WTC11 (cell line): Measurements from ENCODE around the gene ZNF26. TPM values are rescaled to one million over a fixed set of nuclear protein-coding genes. Genes with fewer than 3 reads are reported as not detected.

Experiments used
- ATAC-seq: fragments of 200-7000 bp; cut with Tn5 transposase; 2 replicates; pipeline ENCODE4 v1.10.0; 2021; ENCODE audit warnings: mild to moderate bottlenecking, moderate library complexity
- CTCF ChIA-PET: fragments of 300-600 bp; sonication (Branson Sonifier 250); formaldehyde crosslinking; loops from one replicate; lab custom pipeline; 2021; ENCODE audit warnings: antibody characterized with exemption; lab: Charles Lee
- POLR2A ChIA-PET: fragments of 350-600 bp; sonication (Branson Sonifier 250); formaldehyde crosslinking; loops from one replicate; lab custom pipeline; 2021; ENCODE audit warnings: antibody characterized with exemption; lab: Charles Lee
- DNase-seq: peaks from one replicate; pipeline ENCODE4 v3.0.0; 2021; ENCODE audit warnings: low spot score
- H3K27ac Mint-ChIP-seq: 2 replicates; pipeline ENCODE4 v1.8.0; 2021; ENCODE audit warnings: mixed read lengths
- H3K27me3 Mint-ChIP-seq: 2 replicates; pipeline ENCODE4 v1.8.0; 2021; ENCODE audit warnings: low read depth, mild to moderate bottlenecking, moderate library complexity, mixed read lengths
- H3K36me3 Mint-ChIP-seq: 2 replicates; pipeline ENCODE4 v1.8.0; 2021; ENCODE audit warnings: mixed read lengths
- H3K4me1 Mint-ChIP-seq: 2 replicates; pipeline ENCODE4 v1.8.0; 2022; ENCODE audit warnings: mixed read lengths
- H3K4me3 Mint-ChIP-seq: 2 replicates; pipeline ENCODE4 v1.8.0; 2021; ENCODE audit warnings: mild to moderate bottlenecking, moderate library complexity, mixed read lengths
- H3K9me3 Mint-ChIP-seq: 2 replicates; pipeline ENCODE4 v1.8.0; 2021; ENCODE audit warnings: mixed read lengths
- AFF4 ChIP-seq: sonication (generic); formaldehyde crosslinking; IDR thresholded peaks from 2 replicates; pipeline ENCODE4 v1.8.1; 2023; ENCODE audit warnings: mild to moderate bottlenecking, missing genetic modification reagents, borderline replicate concordance
- ARID4B ChIP-seq: sonication (generic); formaldehyde crosslinking; IDR thresholded peaks from 2 replicates; pipeline ENCODE4 v1.8.0; 2023; ENCODE audit warnings: missing genetic modification reagents, mild to moderate bottlenecking, borderline replicate concordance
- ATF1 ChIP-seq: sonication (generic); formaldehyde crosslinking; IDR thresholded peaks from 2 replicates; pipeline ENCODE4 v1.8.1; 2023; ENCODE audit warnings: mild to moderate bottlenecking, moderate library complexity, missing genetic modification reagents
- CREB1 ChIP-seq: sonication (generic); formaldehyde crosslinking; IDR thresholded peaks from 2 replicates; pipeline ENCODE4 v1.8.0; 2023; ENCODE audit warnings: mild to moderate bottlenecking, missing genetic modification reagents
- CTCF ChIP-seq: fragments of 200-600 bp; IDR thresholded peaks from 2 replicates; pipeline ENCODE4 v1.8.0; 2022; ENCODE audit warnings: antibody characterized with exemption
- FOXP1 ChIP-seq: sonication (generic); formaldehyde crosslinking; IDR thresholded peaks from 2 replicates; pipeline ENCODE4 v1.8.0; 2022; ENCODE audit warnings: missing genetic modification reagents, mild to moderate bottlenecking, moderate library complexity, borderline replicate concordance
- GRHL2 ChIP-seq: fragments of 250-450 bp; sonication (Bioruptor Pico); IDR thresholded peaks from 2 replicates; pipeline ENCODE4 v1.8.0; 2022; ENCODE audit warnings: mild to moderate bottlenecking, moderate library complexity; ENCODE audit not compliant: insufficient replicate concordance, severe bottlenecking
- HMGXB4 ChIP-seq: sonication (generic); formaldehyde crosslinking; IDR thresholded peaks from 2 replicates; pipeline ENCODE4 v1.8.1; 2023; ENCODE audit warnings: mild to moderate bottlenecking, moderate library complexity, missing genetic modification reagents
- JAZF1 ChIP-seq: fragments of 250-450 bp; sonication (Bioruptor Pico); IDR thresholded peaks from 2 replicates; pipeline ENCODE4 v1.9.0; 2021; ENCODE audit warnings: moderate library complexity, mild to moderate bottlenecking, inconsistent platforms
- SOX15 ChIP-seq: fragments of 250-450 bp; sonication (Bioruptor Pico); IDR thresholded peaks from 2 replicates; pipeline ENCODE4 v1.9.0; 2021; ENCODE audit warnings: mild to moderate bottlenecking
- TP53 ChIP-seq: sonication (generic); formaldehyde crosslinking; IDR thresholded peaks from 2 replicates; pipeline ENCODE4 v1.8.1; 2023; ENCODE audit warnings: mild to moderate bottlenecking, missing genetic modification reagents
- ZNF121 ChIP-seq: sonication (generic); formaldehyde crosslinking; IDR thresholded peaks from 2 replicates; pipeline ENCODE4 v1.8.0; 2023; ENCODE audit warnings: missing genetic modification reagents
- ZNF423 ChIP-seq: fragments of 250-450 bp; sonication (Bioruptor Pico); IDR thresholded peaks from 2 replicates; pipeline ENCODE4 v2.1.2; 2022; ENCODE audit warnings: mild to moderate bottlenecking, moderate library complexity
- total RNA-seq: library from RNA; stranded (reverse); gene quantifications from 3 replicates; pipeline ENCODE4 v1.2.3, GENCODE V29; 2021
- TF ChIP-seq, protein P1 (sequence below): fragments of 250-450 bp; sonication (Bioruptor Pico); IDR thresholded peaks from 2 replicates; pipeline ENCODE4 v2.1.2; 2022; ENCODE audit warnings: mild to moderate bottlenecking, moderate library complexity
- TF ChIP-seq, protein P2 (sequence below): sonication (generic); formaldehyde crosslinking; IDR thresholded peaks from 2 replicates; pipeline ENCODE4 v1.8.0; 2023; ENCODE audit warnings: mild to moderate bottlenecking, missing genetic modification reagents
- TF ChIP-seq, protein P3 (sequence below): sonication (generic); formaldehyde crosslinking; IDR thresholded peaks from 2 replicates; pipeline ENCODE4 v1.8.1; 2023; ENCODE audit warnings: mild to moderate bottlenecking, missing genetic modification reagents, moderate library complexity

ZNF26 gene
- total RNA-seq, 1 experiment from 2014 or later = 11.9 TPM

DNA sequence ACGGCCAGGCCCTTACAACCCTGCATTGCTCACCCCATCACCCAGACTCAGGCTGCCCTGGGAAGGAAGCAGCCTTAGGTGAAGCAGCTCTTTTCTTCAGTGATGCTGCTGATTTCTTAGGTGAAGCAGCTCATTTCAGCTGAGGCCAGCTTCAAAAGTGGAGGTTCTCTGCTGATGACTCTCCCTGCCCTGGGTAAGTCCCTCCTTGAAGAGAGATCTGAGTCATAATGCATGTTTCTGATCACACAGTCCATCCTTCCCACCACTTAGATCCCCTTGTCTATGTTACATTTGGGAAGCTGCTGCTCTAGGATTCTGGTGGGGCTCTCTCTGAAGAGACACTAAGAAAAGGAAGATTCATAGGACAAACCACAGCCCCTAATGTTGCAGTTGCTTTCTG, 77.4 kb downstream of the ZNF26 start (continued):
- no peak for TF ChIP-seq AFF4 (CRISPR knock-in tag)
- TF ChIP-seq TP53 (CRISPR knock-in tag) = no peak
- TF ChIP-seq CTCF = no peak
- TF ChIP-seq ATF1 (CRISPR knock-in tag) = no peak
- TF ChIP-seq SOX15 = no peak

DNA sequence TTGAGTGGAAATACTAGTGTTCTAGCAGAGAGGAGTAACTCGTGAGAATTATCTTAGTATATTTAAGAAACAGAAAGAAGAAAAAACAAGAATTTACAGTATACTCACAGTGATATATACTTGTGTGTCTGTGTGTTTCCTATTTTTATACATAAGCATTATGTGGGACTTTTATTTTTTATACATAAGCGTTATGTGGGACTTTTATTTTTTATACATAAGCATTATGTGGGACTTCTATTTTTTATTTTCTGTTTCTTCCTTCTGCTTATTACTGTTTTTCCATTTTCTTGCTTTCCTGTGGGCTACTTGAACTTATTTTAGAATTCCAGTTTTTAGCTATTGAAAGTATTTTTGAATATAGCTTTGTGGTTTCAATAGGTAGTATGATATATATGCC, 87.7 kb downstream of the ZNF26 start:
- no peak for DNase-seq
- Mint-ChIP-seq H3K36me3 (peaks cover 48% of the 10 kb centered on the region), H3K4me1 (no peaks in the 10 kb centered on the region), H3K27me3 (peaks cover 11% of the 10 kb centered on the region), H3K4me3 (no peak overlapping the region), H3K9me3 (peaks cover 64% of the 10 kb centered on the region), H3K27ac (no peak overlapping the region)
- no peak for TF ChIP-seq ZNF121 (CRISPR knock-in tag)
- no peak for TF ChIP-seq CREB1
- no peak for TF ChIP-seq HMGXB4 (CRISPR knock-in tag)
- TF ChIP-seq, protein P1, sequence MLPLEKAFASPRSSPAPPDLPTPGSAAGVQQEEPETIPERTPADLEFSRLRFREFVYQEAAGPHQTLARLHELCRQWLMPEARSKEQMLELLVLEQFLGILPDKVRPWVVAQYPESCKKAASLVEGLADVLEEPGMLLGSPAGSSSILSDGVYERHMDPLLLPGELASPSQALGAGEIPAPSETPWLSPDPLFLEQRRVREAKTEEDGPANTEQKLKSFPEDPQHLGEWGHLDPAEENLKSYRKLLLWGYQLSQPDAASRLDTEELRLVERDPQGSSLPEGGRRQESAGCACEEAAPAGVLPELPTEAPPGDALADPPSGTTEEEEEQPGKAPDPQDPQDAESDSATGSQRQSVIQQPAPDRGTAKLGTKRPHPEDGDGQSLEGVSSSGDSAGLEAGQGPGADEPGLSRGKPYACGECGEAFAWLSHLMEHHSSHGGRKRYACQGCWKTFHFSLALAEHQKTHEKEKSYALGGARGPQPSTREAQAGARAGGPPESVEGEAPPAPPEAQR (CRISPR knock-in tag) = no peak
- no peak for TF ChIP-seq ARID4B (CRISPR knock-in tag)
- no peak for TF ChIP-seq JAZF1 (CRISPR knock-in tag)
- TF ChIP-seq, protein P2, sequence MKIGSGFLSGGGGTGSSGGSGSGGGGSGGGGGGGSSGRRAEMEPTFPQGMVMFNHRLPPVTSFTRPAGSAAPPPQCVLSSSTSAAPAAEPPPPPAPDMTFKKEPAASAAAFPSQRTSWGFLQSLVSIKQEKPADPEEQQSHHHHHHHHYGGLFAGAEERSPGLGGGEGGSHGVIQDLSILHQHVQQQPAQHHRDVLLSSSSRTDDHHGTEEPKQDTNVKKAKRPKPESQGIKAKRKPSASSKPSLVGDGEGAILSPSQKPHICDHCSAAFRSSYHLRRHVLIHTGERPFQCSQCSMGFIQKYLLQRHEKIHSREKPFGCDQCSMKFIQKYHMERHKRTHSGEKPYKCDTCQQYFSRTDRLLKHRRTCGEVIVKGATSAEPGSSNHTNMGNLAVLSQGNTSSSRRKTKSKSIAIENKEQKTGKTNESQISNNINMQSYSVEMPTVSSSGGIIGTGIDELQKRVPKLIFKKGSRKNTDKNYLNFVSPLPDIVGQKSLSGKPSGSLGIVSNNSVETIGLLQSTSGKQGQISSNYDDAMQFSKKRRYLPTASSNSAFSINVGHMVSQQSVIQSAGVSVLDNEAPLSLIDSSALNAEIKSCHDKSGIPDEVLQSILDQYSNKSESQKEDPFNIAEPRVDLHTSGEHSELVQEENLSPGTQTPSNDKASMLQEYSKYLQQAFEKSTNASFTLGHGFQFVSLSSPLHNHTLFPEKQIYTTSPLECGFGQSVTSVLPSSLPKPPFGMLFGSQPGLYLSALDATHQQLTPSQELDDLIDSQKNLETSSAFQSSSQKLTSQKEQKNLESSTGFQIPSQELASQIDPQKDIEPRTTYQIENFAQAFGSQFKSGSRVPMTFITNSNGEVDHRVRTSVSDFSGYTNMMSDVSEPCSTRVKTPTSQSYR = no peak
- TF ChIP-seq FOXP1 (CRISPR knock-in tag) = no peak
- TF ChIP-seq ZNF423 (CRISPR knock-in tag) = no peak
- TF ChIP-seq, protein P3, sequence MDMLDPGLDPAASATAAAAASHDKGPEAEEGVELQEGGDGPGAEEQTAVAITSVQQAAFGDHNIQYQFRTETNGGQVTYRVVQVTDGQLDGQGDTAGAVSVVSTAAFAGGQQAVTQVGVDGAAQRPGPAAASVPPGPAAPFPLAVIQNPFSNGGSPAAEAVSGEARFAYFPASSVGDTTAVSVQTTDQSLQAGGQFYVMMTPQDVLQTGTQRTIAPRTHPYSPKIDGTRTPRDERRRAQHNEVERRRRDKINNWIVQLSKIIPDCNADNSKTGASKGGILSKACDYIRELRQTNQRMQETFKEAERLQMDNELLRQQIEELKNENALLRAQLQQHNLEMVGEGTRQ = no peak
- no peak for TF ChIP-seq GRHL2
- POLR2A ChIA-PET = no interaction called here
- no peak for ATAC-seq
- CTCF ChIA-PET = no interaction called here
